IMR-90 (cell line): ENCODE measurements around the gene NUP93. TPM values are rescaled to one million over a fixed set of nuclear protein-coding genes. Genes with fewer than 3 reads are reported as not detected.

Source experiments
- ATAC-seq: fragments of 200-7000 bp; cut with Tn5 transposase; 2 replicates; pipeline ENCODE4 v1.9.1; 2020; ENCODE audit warnings: low read depth, mild to moderate bottlenecking, moderate library complexity
- BruUV-seq: library from RNA; stranded (reverse); fragments of 400-500 nt; replicated peaks from 2 replicates; lab custom pipeline; 2021; lab: Mats Ljungman, UMichigan
- CTCF ChIA-PET: fragments of 300-600 bp; formaldehyde crosslinking; extraction: SDS; loops from one replicate; lab custom pipeline; 2021; ENCODE audit warnings: antibody characterized with exemption; lab: Yijun Ruan, JAX
- POLR2A ChIA-PET: fragments of 300-600 bp; sonication (Branson Sonifier 250); formaldehyde crosslinking; loops from one replicate; lab custom pipeline; 2022; ENCODE audit warnings: antibody characterized with exemption; ENCODE audit not compliant: unreplicated experiment; lab: Charles Lee
- DNase-seq: peaks from one replicate; pipeline ENCODE4 v3.0.0; 2013
- H2AFZ ChIP-seq: replicated peaks from 2 replicates; pipeline ENCODE3; 2013; ENCODE audit warnings: low read length, mild to moderate bottlenecking; ENCODE audit not compliant: poor library complexity
- H2AK5ac ChIP-seq: 2 replicates; pipeline ENCODE4 v1.6.1; 2013; ENCODE audit warnings: low read depth, low read length, inconsistent platforms
- H2AK9ac ChIP-seq: replicated peaks from 2 replicates; pipeline ENCODE3; 2013; ENCODE audit warnings: mild to moderate bottlenecking, low read depth, low read length, moderate library complexity; ENCODE audit not compliant: poor library complexity
- H2BK120ac ChIP-seq: 2 replicates; pipeline ENCODE4 v1.6.1; 2013; ENCODE audit warnings: low read depth, low read length, inconsistent platforms
- H2BK15ac ChIP-seq: 3 replicates; pipeline ENCODE4 v1.6.1; 2013; ENCODE audit warnings: low read depth, low read length, inconsistent platforms
- H2BK20ac ChIP-seq: 2 replicates; pipeline ENCODE4 v1.6.1; 2013; ENCODE audit warnings: low read depth, mild to moderate bottlenecking, inconsistent platforms, low read length, moderate library complexity
- H2BK5ac ChIP-seq: 2 replicates; pipeline ENCODE4 v1.6.1; 2013; ENCODE audit warnings: mild to moderate bottlenecking, low read depth, low read length, inconsistent platforms; ENCODE audit not compliant: poor library complexity, severe bottlenecking
- H3K14ac ChIP-seq: replicated peaks from 2 replicates; pipeline ENCODE4 v1.6.1; 2013; ENCODE audit warnings: low read depth, low read length, inconsistent platforms
- H3K18ac ChIP-seq: 2 replicates; pipeline ENCODE4 v1.6.1; 2013; ENCODE audit warnings: low read depth, low read length, control low read depth
- H3K23ac ChIP-seq: 2 replicates; pipeline ENCODE4 v1.6.1; 2013; ENCODE audit warnings: low read depth, low read length, inconsistent platforms
- H3K27ac ChIP-seq: 2 replicates; pipeline ENCODE4 v1.5.1; 2013; ENCODE audit warnings: mild to moderate bottlenecking, control low read depth, low read length; ENCODE audit not compliant: insufficient read depth
- H3K27me3 ChIP-seq: 2 replicates; pipeline ENCODE4 v1.6.1; 2013; ENCODE audit warnings: low read length; ENCODE audit not compliant: control insufficient read depth, insufficient read depth
- H3K36me3 ChIP-seq: 2 replicates; pipeline ENCODE4 v1.6.1; 2013; ENCODE audit warnings: low read length, mixed read lengths; ENCODE audit not compliant: control insufficient read depth, insufficient read depth
- H3K4ac ChIP-seq: 2 replicates; pipeline ENCODE4 v1.6.1; 2013; ENCODE audit warnings: low read depth, low read length, inconsistent platforms
- H3K4me1 ChIP-seq: 2 replicates; pipeline ENCODE4 v1.6.1; 2013; ENCODE audit warnings: low read length, mixed read lengths; ENCODE audit not compliant: control insufficient read depth, insufficient read depth
- H3K4me2 ChIP-seq: 2 replicates; pipeline ENCODE4 v1.6.1; 2013; ENCODE audit warnings: low read depth, mild to moderate bottlenecking, control low read depth, low read length, moderate library complexity
- H3K4me3 ChIP-seq: 2 replicates; pipeline ENCODE4 v1.5.1; 2013; ENCODE audit warnings: low read depth, mild to moderate bottlenecking, control low read depth, low read length, moderate library complexity; ENCODE audit not compliant: insufficient read depth
- H3K56ac ChIP-seq: 2 replicates; pipeline ENCODE4 v1.6.1; 2013; ENCODE audit warnings: low read length, inconsistent platforms; ENCODE audit not compliant: insufficient read depth; ENCODE audit errors: extremely low read depth
- H3K79me1 ChIP-seq, 2 experiments: 2 replicates each; pipeline ENCODE4 v1.6.1; 2013; ENCODE audit warnings: low read length in 2 of 2, inconsistent platforms in 1 of 2, low read depth in 1 of 2
- H3K9ac ChIP-seq: 2 replicates; pipeline ENCODE4 v1.6.1; 2013; ENCODE audit warnings: low read depth, low read length, control low read depth
- H3K9me1 ChIP-seq: 2 replicates; pipeline ENCODE4 v1.6.1; 2013; ENCODE audit warnings: low read length, inconsistent platforms; ENCODE audit not compliant: insufficient read depth
- H3K9me3 ChIP-seq: 2 replicates; pipeline ENCODE4 v1.6.1; 2013; ENCODE audit warnings: low read length; ENCODE audit not compliant: control insufficient read depth, insufficient read depth
- H4K20me1 ChIP-seq: 2 replicates; pipeline ENCODE4 v1.6.1; 2013; ENCODE audit warnings: low read length, inconsistent platforms; ENCODE audit not compliant: insufficient read depth
- H4K5ac ChIP-seq: 2 replicates; pipeline ENCODE4 v1.6.1; 2013; ENCODE audit warnings: mild to moderate bottlenecking, low read depth, low read length, control low read depth
- H4K8ac ChIP-seq, 2 experiments: 2 replicates each; pipeline ENCODE4 v1.6.1; 2013; ENCODE audit warnings: low read depth in 2 of 2, low read length in 2 of 2, control low read depth in 1 of 2, inconsistent platforms in 1 of 2
- H4K91ac ChIP-seq: 2 replicates; pipeline ENCODE4 v1.6.1; 2013; ENCODE audit warnings: low read depth, low read length, inconsistent platforms; ENCODE audit not compliant: insufficient read depth
- BHLHE40 ChIP-seq: fragments of 150-350 bp; IDR thresholded peaks from 2 replicates; pipeline ENCODE4 v1.6.1; 2016; ENCODE audit warnings: mild to moderate bottlenecking, low read depth, low read length
- CEBPB ChIP-seq: IDR thresholded peaks from 2 replicates; pipeline ENCODE4 v1.6.1; 2012; ENCODE audit warnings: low read depth, low read length, improper control_type of control experiment
- CHD1 ChIP-seq: IDR thresholded peaks from 2 replicates; pipeline ENCODE4 v1.6.1; 2012; ENCODE audit warnings: low read depth, low read length, improper control_type of control experiment
- FOS ChIP-seq: fragments of 150-350 bp; IDR thresholded peaks from 2 replicates; pipeline ENCODE4 v1.6.1; 2016; ENCODE audit warnings: low read depth, low read length
- MAFK ChIP-seq: IDR thresholded peaks from 2 replicates; pipeline ENCODE4 v1.6.1; 2012; ENCODE audit warnings: low read depth, low read length, improper control_type of control experiment
- MAZ ChIP-seq: IDR thresholded peaks from 2 replicates; pipeline ENCODE4 v1.6.1; 2012; ENCODE audit warnings: low read depth, mild to moderate bottlenecking, low read length, improper control_type of control experiment, moderate library complexity, borderline replicate concordance
- MXI1 ChIP-seq: IDR thresholded peaks from 2 replicates; pipeline ENCODE4 v1.6.1; 2012; ENCODE audit warnings: low read depth, mild to moderate bottlenecking, low read length, moderate library complexity, borderline replicate concordance
- NFE2L2 ChIP-seq: fragments of 150-350 bp; IDR thresholded peaks from 2 replicates; pipeline ENCODE4 v1.6.1; 2016; ENCODE audit warnings: low read depth, mild to moderate bottlenecking, low read length
- RAD21 ChIP-seq: IDR thresholded peaks from 2 replicates; pipeline ENCODE4 v1.6.1; 2012; ENCODE audit warnings: low read length, improper control_type of control experiment
- RCOR1 ChIP-seq: IDR thresholded peaks from 2 replicates; pipeline ENCODE4 v1.6.1; 2012; ENCODE audit warnings: mild to moderate bottlenecking, low read length, improper control_type of control experiment; ENCODE audit not compliant: insufficient replicate concordance
- RFX5 ChIP-seq: IDR thresholded peaks from 2 replicates; pipeline ENCODE4 v1.8.0; 2012; ENCODE audit warnings: low read depth, mild to moderate bottlenecking, low read length, moderate library complexity
- SMC3 ChIP-seq: fragments of 150-350 bp; IDR thresholded peaks from 2 replicates; pipeline ENCODE4 v1.6.1; 2016; ENCODE audit warnings: low read depth, mild to moderate bottlenecking, antibody characterized with exemption, low read length, moderate library complexity
- WGBS, 2 experiments: methylation state at CpG; one replicate each; pipeline versions ENCODE4 v1.1.5 to v1.1.7; 2013; ENCODE audit warnings: missing lambda C conversion rate in 2 of 2; ENCODE audit not compliant: insufficient read length in 1 of 2; ENCODE audit errors: extremely low coverage in 2 of 2; 5-methylcytosine and 5-hydroxymethylcytosine counted together
- dilution Hi-C: fragments of 300-500 bp; cut with HindIII; formaldehyde crosslinking; loops from one replicate; pipeline ENCODE4 v1.14.3; 2018; ENCODE audit warnings: low sequenced_read_pairs; ENCODE audit not compliant: unreplicated experiment
- in situ Hi-C: fragments of 300-500 bp; cut with MboI; formaldehyde crosslinking; loops from 3 replicates; pipeline ENCODE4 v1.14.3; 2019; ENCODE audit warnings: low sequenced_read_pairs, inconsistent platforms, mixed read lengths
- intact Hi-C: fragments of 100-400 bp; cut with micrococcal nuclease; formaldehyde crosslinking; loops from 2 replicates; pipeline ENCODE4 v1.10.0; 2022
- polyA plus RNA-seq, 3 experiments: library from polyadenylated mRNA; depleted of rRNA; stranded (reverse); fragments of >200 nt; gene quantifications; 2 replicates each; pipeline ENCODE4 v1.2.3, GENCODE V29; 2012; ENCODE audit warnings: low replicate concordance in 1 of 3
- total RNA-seq: library from RNA; depleted of rRNA; stranded (reverse); fragments of >200 nt; gene quantifications from 2 replicates; pipeline ENCODE4 v1.2.3, GENCODE V29; 2012
- TF ChIP-seq, protein P1 (sequence below): conservative IDR thresholded peaks from 2 replicates; pipeline ENCODE4 v1.5.1; 2012; ENCODE audit warnings: mild to moderate bottlenecking, low read depth, low read length, improper control_type of control experiment
- TF ChIP-seq, protein P2 (sequence below): fragments of 150-350 bp; IDR thresholded peaks from 2 replicates; pipeline ENCODE4 v1.6.1; 2016; ENCODE audit warnings: low read depth, mild to moderate bottlenecking, low read length, moderate library complexity, borderline replicate concordance

Gene NUP93
- total and polyA plus RNA-seq, 2 of the 4 experiments (the other 2 are of a cell fraction), result 54.6 to 72.6 TPM

DNA sequence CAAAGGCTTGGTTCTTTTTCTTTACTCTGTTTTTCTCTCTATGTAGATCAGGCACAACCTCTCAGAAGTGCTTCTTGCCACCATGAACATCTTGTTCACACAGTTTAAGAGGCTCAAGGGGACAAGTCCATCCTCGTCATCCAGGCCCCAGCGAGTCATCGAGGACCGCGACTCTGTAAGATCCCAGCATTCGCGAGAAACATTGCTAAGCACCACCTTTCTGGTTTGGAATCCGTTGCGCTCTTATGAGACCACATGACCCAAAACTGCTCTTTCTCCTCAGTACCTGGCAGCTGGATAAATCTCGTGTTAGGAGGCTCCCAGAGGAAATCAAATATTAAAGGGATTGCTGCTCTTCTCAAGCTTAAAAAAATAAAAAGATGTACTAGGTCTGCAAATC, 111.7 kb downstream of the NUP93 start:
- Histone ChIP-seq H2AK9ac (no peak overlapping the region), H4K20me1 (no peaks in the 10 kb centered on the region), H3K14ac (no peak overlapping the region), H4K8ac (no peak overlapping the region), H3K4ac (no peak overlapping the region), H3K9me3 (no peaks in the 10 kb centered on the region), H3K23ac (no peak overlapping the region), H3K27ac (no peak overlapping the region), H2BK20ac (no peak overlapping the region), H2BK120ac (no peak overlapping the region), H3K56ac (no peak overlapping the region), H3K9me1 (peaks cover 14% of the 10 kb centered on the region; the same call in 1 of the 2 replicates), H2BK15ac (no peak overlapping the region), H3K36me3 (peaks cover 24% of the 10 kb centered on the region), H3K4me2 (no peak overlapping the region), H3K4me3 (no peak overlapping the region), H2AK5ac (no peak overlapping the region), H2AFZ (peak overlapping the region; percentile 58), H3K79me1 (no peaks in the 10 kb centered on the region), H2BK5ac (no peak overlapping the region), H3K4me1 (no peaks in the 10 kb centered on the region), H4K91ac (no peak overlapping the region), H3K9ac (no peak overlapping the region), H3K27me3 (no peaks in the 10 kb centered on the region), H4K5ac (no peak overlapping the region), H3K18ac (no peak overlapping the region)
- BruUV-seq, result no TSS peak
- TF ChIP-seq MAFK (no peak), MXI1 (no peak), MAZ (no peak), CHD1 (no peak), RFX5 (no peak), RAD21 (no peak), CEBPB (no peak), BHLHE40 (no peak), NFE2L2 (no peak), RCOR1 (no peak), SMC3 (no peak), FOS (no peak)
- TF ChIP-seq, protein P1, sequence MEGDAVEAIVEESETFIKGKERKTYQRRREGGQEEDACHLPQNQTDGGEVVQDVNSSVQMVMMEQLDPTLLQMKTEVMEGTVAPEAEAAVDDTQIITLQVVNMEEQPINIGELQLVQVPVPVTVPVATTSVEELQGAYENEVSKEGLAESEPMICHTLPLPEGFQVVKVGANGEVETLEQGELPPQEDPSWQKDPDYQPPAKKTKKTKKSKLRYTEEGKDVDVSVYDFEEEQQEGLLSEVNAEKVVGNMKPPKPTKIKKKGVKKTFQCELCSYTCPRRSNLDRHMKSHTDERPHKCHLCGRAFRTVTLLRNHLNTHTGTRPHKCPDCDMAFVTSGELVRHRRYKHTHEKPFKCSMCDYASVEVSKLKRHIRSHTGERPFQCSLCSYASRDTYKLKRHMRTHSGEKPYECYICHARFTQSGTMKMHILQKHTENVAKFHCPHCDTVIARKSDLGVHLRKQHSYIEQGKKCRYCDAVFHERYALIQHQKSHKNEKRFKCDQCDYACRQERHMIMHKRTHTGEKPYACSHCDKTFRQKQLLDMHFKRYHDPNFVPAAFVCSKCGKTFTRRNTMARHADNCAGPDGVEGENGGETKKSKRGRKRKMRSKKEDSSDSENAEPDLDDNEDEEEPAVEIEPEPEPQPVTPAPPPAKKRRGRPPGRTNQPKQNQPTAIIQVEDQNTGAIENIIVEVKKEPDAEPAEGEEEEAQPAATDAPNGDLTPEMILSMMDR, result no peak
- TF ChIP-seq, protein P2, sequence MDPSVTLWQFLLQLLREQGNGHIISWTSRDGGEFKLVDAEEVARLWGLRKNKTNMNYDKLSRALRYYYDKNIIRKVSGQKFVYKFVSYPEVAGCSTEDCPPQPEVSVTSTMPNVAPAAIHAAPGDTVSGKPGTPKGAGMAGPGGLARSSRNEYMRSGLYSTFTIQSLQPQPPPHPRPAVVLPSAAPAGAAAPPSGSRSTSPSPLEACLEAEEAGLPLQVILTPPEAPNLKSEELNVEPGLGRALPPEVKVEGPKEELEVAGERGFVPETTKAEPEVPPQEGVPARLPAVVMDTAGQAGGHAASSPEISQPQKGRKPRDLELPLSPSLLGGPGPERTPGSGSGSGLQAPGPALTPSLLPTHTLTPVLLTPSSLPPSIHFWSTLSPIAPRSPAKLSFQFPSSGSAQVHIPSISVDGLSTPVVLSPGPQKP, result no peak
- ATAC-seq (no peak), DNase-seq (no peak)
- in situ Hi-C loops, result no loop called here
- POLR2A ChIA-PET, result no interaction called here
- dilution Hi-C loops, result no loop called here
- 97% methylated on average over 5 of the region's 10 CpGs; no CpG with 5 or more reads in 1 of the 2 experiments for WGBS, 2 experiments
- CTCF ChIA-PET, result interaction anchor here (1.2 kb wide), 1 partner anchor 10 kb away, joined by 3 read pairs; no protein-coding TSS in a partner anchor
- intact Hi-C loops, result no loop called here
